NB4 (cell line): ENCODE results near the gene MMP24OS.
"Not testable (repeated sequence)": the region's sequence is repeated elsewhere in the genome, so short reads cannot be mapped to it uniquely, and the experiment has no call there.

Source experiments
- DNase-seq: peaks from one replicate; pipeline ENCODE4 v3.0.0; 2010; ENCODE audit warnings: low read depth
- H3K4me3 ChIP-seq: one replicate; pipeline ENCODE4 v1.5.1; 2011; ENCODE audit warnings: mild to moderate bottlenecking, low read depth, low read length, moderate library complexity
- MAX ChIP-seq: IDR thresholded peaks from 2 replicates; pipeline ENCODE4 v1.6.1; 2011; ENCODE audit warnings: low read depth, low read length
- MYC ChIP-seq: IDR thresholded peaks from 2 replicates; pipeline ENCODE4 v1.6.1; 2011; ENCODE audit warnings: low read depth, low read length
- POLR2A ChIP-seq: IDR thresholded peaks from 2 replicates; pipeline ENCODE4 v1.6.1; 2011; ENCODE audit warnings: mild to moderate bottlenecking; ENCODE audit not compliant: insufficient read length; ENCODE audit errors: extremely low read depth
- TF ChIP-seq, protein P1 (sequence below): IDR thresholded peaks from one replicate; pipeline ENCODE4 v1.5.1; 2012; ENCODE audit warnings: low read depth, low read length

MMP24OS gene

DNA sequence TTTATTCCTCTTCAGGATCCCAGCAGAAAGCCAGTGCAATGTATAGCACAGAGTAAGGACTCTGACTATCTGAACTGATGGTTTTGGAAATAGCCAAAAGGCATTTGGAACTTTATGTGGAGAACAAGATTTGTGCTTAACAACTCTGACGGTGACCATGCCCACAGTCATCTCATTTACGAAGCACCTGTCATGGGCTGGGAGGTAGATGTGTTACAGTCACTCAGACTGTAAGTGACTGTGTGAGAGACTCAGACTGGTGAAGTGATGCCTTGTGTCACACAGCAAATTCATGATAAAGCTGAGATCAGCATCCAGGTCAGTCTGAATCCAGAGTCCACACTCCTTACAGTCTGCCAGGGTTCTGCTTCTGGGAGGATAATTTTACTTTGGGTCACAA is 38.2 kb upstream of the MMP24OS start:
- no peak overlapping the region for H3K4me3 ChIP-seq
- TF ChIP-seq MYC (no peak), POLR2A (no peak), MAX (no peak)
- TF ChIP-seq, protein P1, sequence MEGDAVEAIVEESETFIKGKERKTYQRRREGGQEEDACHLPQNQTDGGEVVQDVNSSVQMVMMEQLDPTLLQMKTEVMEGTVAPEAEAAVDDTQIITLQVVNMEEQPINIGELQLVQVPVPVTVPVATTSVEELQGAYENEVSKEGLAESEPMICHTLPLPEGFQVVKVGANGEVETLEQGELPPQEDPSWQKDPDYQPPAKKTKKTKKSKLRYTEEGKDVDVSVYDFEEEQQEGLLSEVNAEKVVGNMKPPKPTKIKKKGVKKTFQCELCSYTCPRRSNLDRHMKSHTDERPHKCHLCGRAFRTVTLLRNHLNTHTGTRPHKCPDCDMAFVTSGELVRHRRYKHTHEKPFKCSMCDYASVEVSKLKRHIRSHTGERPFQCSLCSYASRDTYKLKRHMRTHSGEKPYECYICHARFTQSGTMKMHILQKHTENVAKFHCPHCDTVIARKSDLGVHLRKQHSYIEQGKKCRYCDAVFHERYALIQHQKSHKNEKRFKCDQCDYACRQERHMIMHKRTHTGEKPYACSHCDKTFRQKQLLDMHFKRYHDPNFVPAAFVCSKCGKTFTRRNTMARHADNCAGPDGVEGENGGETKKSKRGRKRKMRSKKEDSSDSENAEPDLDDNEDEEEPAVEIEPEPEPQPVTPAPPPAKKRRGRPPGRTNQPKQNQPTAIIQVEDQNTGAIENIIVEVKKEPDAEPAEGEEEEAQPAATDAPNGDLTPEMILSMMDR: no peak
- DNase-seq: no peak

DNA sequence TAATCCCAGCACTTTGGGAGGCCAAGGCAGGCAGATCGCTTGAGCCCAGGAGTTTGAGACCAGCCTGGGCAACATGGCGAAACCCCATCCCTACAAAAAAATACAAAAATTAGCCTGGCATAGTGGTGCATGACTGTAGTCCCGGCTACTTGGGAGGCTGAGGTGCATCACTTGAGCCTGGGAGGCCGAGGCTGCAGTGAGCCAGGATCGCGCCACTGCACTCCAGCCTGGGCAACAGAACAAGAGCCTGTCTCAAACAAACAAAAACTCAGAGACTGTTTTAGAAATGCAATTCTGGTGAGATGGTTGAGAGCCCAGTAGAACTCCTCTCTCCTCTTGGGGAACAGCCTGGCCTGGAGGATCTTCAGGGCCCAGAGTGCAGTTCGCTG is 37.7 kb upstream of the MMP24OS start:
- not testable (repeated sequence) for DNase-seq, H3K4me3 ChIP-seq

DNA sequence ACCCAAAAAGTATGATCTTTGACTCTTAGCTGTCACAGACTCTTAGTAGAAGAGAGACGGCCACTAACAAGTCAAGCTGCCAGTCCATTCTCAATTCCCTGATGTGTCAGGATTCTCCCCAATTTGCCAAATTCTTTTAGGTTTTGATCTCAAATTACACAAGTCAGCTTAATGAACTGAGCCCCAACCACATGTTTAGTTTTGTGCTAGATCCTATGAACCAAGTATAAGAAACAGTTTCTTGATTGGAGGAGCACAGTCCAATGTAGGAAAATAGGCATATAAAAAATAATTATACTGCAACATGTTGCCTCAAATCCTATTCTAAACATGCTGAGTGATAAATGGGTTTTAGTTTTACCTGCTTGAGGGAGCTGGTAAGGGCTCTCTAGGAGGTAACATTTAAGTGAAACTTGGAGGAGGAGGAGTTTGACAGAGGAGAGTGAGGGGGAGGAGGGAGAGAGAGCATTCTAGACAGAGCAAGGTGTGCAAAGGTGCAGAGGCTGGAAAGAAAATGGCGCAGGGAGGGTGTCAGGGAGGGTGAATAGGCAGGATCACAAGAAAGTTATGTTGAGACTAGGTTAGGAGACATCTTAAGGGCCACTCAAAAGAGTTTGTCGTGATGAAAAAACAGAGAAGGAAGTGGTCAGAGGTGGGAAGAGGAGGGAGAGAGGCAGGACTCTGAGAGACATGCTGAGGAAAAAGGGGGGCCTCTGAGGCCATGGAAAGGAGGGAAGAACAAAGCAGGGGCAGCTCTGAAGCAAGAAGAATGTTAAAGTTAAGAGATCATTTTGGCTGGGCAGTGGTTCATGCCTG is 37.1 kb upstream of the MMP24OS start:
- TF ChIP-seq, protein P1: no peak
- no peak for TF ChIP-seq POLR2A
- no peak for TF ChIP-seq MYC
- TF ChIP-seq MAX: no peak
- no peak overlapping the region for H3K4me3 ChIP-seq
- peak; percentile 56 for DNase-seq

DNA sequence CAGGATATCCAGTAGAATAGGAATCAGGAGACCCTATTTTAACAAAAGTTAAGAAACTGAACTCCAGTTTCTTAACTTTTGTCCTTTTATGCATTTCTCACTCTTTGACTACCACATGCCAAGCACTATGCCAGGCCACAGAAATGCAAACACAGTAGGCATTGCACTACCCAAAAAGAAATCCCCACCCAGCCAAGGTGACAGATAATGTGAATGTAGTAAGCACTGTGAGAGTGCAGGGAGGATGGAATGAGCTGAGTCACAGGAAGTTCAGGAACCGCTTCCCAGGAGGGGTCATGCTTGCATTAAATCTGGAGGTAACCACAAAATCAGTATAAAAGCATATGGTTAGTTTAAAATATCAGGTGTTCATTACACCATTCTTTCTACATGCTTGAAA is 34.4 kb upstream of the MMP24OS start:
- TF ChIP-seq, protein P1: no peak
- TF ChIP-seq MAX: no peak
- no peak for TF ChIP-seq POLR2A
- no peak for TF ChIP-seq MYC
- DNase-seq: peak; percentile 77
- no peak overlapping the region for H3K4me3 ChIP-seq

GRCh38 chr20:35311822-35312221 is 33.9 kb upstream of the MMP24OS start:
- no peak for DNase-seq
- no peak overlapping the region for H3K4me3 ChIP-seq
- no peak for TF ChIP-seq POLR2A
- no peak for TF ChIP-seq MYC
- no peak for TF ChIP-seq MAX
- TF ChIP-seq, protein P1: no peak

GRCh38 chr20:35311409-35311808 is 33.5 kb upstream of the MMP24OS start:
- no peak overlapping the region for H3K4me3 ChIP-seq
- TF ChIP-seq MYC (no peak), MAX (no peak), POLR2A (no peak)
- TF ChIP-seq, protein P1: no peak

More at GRCh38 chr20:35311409-35311808, 33.5 kb upstream of the MMP24OS start:
- no peak for DNase-seq
